ENCODE results near the gene ACVR1C.

ACVR1C gene

GRCh38 chr2:157488877-157489276 is 139.8 kb downstream of the ACVR1C start:
- DNase-seq (ENCODE audit: insufficient read length) (no peak), FAIRE-seq (no peak)

GRCh38 chr2:157487747-157488146 is 140.9 kb downstream of the ACVR1C start:
- DNase-seq (ENCODE audit: insufficient read length) (no peak), FAIRE-seq (peak; percentile 17)
- TF ChIP-seq POLR2A (IDR thresholded peaks at IDR 0.05; ENCODE audit: low read depth, low read length) = no peak
- no peak for TF ChIP-seq TAF1 (IDR thresholded peaks at IDR 0.05; ENCODE audit: borderline replicate concordance, low read depth, low read length)
- TF ChIP-seq POLR2AphosphoS5 (IDR thresholded peaks at IDR 0.05; ENCODE audit: low read depth, low read length) = no peak

More at GRCh38 chr2:157488877-157489276, 139.8 kb downstream of the ACVR1C start:
- TF ChIP-seq POLR2A (IDR thresholded peaks at IDR 0.05; ENCODE audit: low read depth, low read length) (no peak), TAF1 (IDR thresholded peaks at IDR 0.05; ENCODE audit: borderline replicate concordance, low read depth, low read length) (no peak), POLR2AphosphoS5 (IDR thresholded peaks at IDR 0.05; ENCODE audit: low read depth, low read length) (no peak)

- DNase-seq (ENCODE audit: insufficient read length) (no peak), FAIRE-seq (peak; percentile 33)
- TF ChIP-seq TAF1 (IDR thresholded peaks at IDR 0.05; ENCODE audit: borderline replicate concordance, low read depth, low read length) (no peak), POLR2A (IDR thresholded peaks at IDR 0.05; ENCODE audit: low read depth, low read length) (no peak), POLR2AphosphoS5 (IDR thresholded peaks at IDR 0.05; ENCODE audit: low read depth, low read length) (no peak)
Measured at GRCh38 chr2:157487271-157487610, 141.4 kb downstream of the ACVR1C start.

GRCh38 chr2:157486596-157487270 is 141.9 kb downstream of the ACVR1C start:
- FAIRE-seq (peak; percentile 82), DNase-seq (ENCODE audit: insufficient read length) (no peak)
- no peak for TF ChIP-seq POLR2AphosphoS5 (IDR thresholded peaks at IDR 0.05; ENCODE audit: low read depth, low read length)
- no peak for TF ChIP-seq POLR2A (IDR thresholded peaks at IDR 0.05; ENCODE audit: low read depth, low read length)
- TF ChIP-seq TAF1 (IDR thresholded peaks at IDR 0.05; ENCODE audit: borderline replicate concordance, low read depth, low read length) = no peak

GRCh38 chr2:157480182-157480961 is 148.3 kb downstream of the ACVR1C start:
- FAIRE-seq (peak; percentile 90), DNase-seq (ENCODE audit: insufficient read length) (no peak)
- TF ChIP-seq TAF1 (IDR thresholded peaks at IDR 0.05; ENCODE audit: borderline replicate concordance, low read depth, low read length) = no peak
- no peak for TF ChIP-seq POLR2A (IDR thresholded peaks at IDR 0.05; ENCODE audit: low read depth, low read length)
- TF ChIP-seq POLR2AphosphoS5 (IDR thresholded peaks at IDR 0.05; ENCODE audit: low read depth, low read length) = no peak

- TF ChIP-seq POLR2A (IDR thresholded peaks at IDR 0.05; ENCODE audit: low read depth, low read length) (no peak), TAF1 (IDR thresholded peaks at IDR 0.05; ENCODE audit: borderline replicate concordance, low read depth, low read length) (no peak), POLR2AphosphoS5 (IDR thresholded peaks at IDR 0.05; ENCODE audit: low read depth, low read length) (no peak)
- FAIRE-seq = peak; percentile 86
- no peak for DNase-seq (ENCODE audit: insufficient read length)
Measured at GRCh38 chr2:157479081-157480027, 149.3 kb downstream of the ACVR1C start.

GRCh38 chr2:157477919-157478318 is 150.7 kb downstream of the ACVR1C start:
- no peak for DNase-seq (ENCODE audit: insufficient read length)
- no peak for FAIRE-seq
- TF ChIP-seq POLR2AphosphoS5 (IDR thresholded peaks at IDR 0.05; ENCODE audit: low read depth, low read length) = no peak
- no peak for TF ChIP-seq POLR2A (IDR thresholded peaks at IDR 0.05; ENCODE audit: low read depth, low read length)
- TF ChIP-seq TAF1 (IDR thresholded peaks at IDR 0.05; ENCODE audit: borderline replicate concordance, low read depth, low read length) = no peak

GRCh38 chr2:157476953-157477709 is 151.5 kb downstream of the ACVR1C start:
- no peak for DNase-seq (ENCODE audit: insufficient read length)
- FAIRE-seq = peak; percentile 33
- TF ChIP-seq POLR2A (IDR thresholded peaks at IDR 0.05; ENCODE audit: low read depth, low read length) = no peak
- TF ChIP-seq TAF1 (IDR thresholded peaks at IDR 0.05; ENCODE audit: borderline replicate concordance, low read depth, low read length) = no peak
- no peak for TF ChIP-seq POLR2AphosphoS5 (IDR thresholded peaks at IDR 0.05; ENCODE audit: low read depth, low read length)
